GM18519 (cell line): ENCODE measurements around the gene DUSP10.

Experiments
- ATAC-seq: cut with Tn5 transposase; IDR thresholded peaks from one replicate; pipeline ENCODE4 v1.9.1; 2021; ENCODE audit warnings: mild to moderate bottlenecking, moderate library complexity; ENCODE audit not compliant: unreplicated experiment, low FRiP score

Gene DUSP10

DNA sequence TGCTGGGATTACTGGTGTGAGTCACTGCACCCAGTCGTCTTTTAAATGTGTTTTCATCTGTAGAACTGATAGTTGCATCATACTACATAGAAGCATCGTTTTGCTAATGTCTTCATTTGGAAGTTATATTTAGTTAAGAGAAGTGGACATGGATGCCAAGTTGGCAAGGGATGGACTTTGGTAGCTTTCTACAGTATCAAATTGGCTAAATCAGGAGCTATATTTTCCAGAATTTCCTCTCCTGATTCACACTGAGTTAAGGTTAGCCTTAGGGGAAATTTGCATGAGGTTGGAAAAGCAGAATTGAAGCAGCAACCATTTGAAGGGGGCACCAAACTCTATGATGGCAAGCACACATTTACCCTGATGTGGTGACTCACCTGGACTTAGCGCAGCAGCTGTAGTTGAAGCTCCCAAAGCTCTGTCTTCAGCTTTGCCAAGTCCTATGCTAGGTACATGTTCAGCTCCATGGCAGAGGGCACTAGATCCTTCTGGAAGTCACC lies 43.9 kb downstream of the DUSP10 start:
- no peak for ATAC-seq

DNA sequence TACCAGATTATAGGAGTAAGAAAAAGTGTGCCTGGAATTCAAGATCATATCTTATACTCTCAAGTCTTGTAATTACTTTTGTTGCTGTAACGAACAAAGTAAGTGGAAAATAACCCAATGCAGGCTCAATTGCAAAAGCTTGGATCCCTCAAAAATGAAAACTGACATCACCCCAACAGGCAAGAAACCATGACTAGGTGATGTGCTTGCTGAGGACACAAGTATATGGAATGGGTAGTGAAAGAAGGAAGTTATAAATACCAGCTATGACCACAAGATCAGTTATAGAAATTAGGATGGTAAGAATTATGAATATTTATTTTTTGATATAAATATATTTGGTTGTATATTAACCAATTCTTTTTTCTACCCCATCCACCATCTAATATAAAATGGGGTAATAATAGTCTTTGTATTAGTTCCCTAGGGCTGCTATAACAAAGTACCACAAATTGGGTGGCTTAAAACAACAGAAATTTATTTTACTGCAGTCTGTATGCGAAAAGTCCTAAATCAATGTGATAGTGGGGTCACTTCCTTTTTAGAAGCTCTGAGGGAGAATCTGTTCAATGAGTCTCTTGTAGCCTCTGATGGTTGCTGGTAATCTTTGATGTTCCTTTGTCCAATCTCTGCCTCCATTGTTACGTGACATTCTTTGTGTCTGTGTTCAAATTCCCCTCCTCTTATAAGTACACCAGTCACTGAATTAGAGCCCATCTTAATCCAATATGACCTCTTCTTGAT lies 45.0 kb downstream of the DUSP10 start:
- ATAC-seq = no peak

DNA sequence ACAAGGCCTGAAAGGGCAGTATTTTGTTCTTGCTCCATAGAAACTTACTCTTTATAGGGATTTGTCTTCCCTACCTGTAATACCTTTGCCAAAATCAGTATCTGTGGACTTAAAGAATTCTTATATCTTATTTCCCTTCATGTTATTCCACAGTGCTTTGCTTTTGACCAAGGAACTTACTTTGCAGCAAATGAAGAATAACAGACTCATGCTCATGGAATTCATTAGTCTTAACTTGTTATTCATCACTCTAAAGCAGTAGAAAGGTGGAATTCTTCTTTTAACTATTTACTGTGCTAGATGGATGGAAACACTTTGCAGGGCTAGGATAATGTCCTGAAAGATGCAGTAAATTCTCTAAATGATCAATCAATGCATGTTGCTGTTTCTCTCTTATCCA lies 45.9 kb downstream of the DUSP10 start:
- ATAC-seq = no peak

DNA sequence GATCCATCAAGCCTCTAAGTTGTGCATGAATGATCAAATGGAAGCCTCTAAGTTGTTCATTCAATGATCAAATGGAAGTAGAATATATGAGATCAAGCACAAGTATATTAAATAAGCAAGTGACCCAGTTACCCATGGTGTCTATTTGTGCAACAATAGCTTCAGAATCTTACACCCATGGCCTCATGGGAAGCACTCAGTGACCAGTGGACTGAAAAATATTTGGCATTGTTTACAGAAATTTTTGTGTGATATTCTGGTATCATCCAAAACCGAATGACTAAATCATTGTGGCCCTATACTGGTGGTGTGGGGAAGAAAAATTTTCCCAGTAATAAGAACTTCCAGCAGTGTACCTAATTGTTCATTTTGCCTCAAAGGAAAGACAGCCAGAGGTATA lies 46.6 kb downstream of the DUSP10 start:
- no peak for ATAC-seq

DNA sequence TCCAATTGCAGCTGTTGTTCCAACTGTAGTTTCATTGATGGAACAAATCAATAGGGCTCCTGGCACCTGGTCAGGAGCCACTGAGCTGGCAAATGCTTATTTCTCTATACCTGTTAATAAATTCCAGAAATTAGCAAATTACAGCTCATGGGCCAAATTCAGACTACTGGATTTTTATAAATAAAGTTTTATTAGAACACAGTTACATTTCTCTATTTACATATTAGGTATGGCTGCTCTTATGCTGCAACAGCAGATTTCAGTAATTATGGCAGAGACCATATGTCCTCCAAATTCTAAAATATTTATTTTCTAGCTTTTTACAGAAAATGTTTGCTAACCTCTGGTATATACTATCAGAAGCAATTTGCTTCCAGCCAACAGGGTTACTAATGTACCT lies 47.8 kb downstream of the DUSP10 start:
- no peak for ATAC-seq

DNA sequence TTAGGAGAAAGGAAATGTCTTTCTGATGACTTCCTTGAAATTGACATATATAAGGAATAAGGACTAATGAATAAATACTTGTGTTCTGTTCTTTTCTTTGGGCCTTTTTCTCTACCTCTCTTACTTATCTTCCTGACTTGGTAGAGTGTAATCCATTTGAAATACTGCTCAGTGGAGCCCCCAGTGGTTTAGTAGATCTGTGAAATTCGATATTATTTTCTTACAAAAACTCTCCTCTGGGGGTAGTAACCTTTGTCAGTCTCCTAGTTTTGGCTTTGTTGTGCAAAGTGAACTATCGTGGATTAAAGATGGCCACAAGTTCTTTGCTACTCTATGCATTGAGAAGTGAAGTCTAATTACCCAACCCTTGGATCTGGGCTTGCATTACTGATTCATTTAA lies 48.8 kb downstream of the DUSP10 start:
- ATAC-seq = no peak

DNA sequence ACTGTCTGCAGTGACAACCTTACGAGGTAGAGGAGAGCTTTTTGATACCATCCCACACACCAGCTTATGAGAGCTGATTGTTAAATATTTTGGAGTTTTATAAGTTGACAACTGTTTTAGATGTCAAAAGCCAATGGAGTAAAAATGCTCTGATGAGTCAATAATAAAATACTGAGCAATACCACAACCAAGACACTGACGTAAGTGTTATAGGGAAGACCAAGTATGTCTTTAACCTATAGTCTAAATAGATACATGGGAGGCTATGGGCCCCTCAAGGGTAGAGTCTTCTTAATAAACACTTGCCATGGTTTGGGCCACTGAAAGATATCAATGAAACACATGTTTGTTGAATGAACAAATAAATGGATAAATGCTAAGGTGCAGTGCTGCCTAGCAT lies 49.2 kb downstream of the DUSP10 start:
- ATAC-seq = no peak

DNA sequence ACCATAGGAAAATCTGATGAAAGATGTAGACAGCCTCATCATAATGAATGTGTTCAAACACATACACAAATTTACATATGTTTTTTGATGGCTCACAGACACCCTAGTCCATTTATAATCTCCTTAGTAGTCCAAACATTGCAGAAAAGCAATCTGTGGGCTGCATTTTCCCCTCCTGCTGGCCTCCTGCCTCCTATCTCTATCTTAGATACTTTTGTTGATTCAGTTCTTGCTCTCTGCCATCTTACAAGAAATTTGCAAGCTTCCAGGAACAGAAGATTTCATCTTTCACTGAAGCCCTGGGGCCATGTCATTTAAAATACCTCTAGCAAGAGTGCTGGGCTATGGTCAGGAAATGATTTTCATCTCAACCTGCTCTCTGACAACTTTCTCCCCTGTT lies 50.6 kb downstream of the DUSP10 start:
- no peak for ATAC-seq

DNA sequence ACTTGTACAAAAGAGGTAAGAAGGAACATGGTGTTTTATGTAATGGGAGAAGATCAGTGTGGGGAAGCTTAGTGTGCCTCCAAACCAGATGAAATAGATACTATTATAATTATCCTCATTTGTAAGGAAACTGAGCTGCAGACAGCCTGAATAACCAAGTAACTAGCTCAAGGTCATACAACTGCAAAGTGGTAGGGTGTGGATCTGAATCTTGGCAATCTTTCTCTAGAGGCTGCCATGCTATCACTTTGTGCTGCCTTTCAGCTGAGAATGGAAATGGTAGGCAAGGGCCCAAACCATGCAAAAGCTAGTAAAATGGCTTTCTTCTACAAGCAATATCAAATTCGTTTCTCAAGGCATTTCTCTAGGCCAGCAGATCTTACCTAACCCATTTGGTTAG lies 51.0 kb downstream of the DUSP10 start:
- no peak for ATAC-seq

DNA sequence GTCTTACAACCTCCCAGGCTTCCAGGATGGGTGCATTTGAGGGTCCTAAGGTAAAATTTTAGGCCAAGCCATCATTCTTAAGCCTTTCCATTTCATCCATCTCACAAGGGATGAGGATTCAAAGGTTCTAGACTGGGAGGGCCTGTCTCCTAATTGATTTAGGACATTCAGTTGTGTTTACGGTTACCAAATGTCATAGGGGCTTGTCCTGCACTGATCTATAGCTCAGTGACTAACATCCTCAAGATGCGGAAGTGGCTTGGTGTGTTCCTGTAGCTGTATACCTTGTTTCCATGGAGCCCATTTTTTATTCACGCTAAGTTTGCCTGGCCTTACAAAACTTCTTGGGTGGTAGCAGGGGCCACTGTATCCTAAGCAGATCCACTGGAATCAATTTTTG lies 52.8 kb downstream of the DUSP10 start:
- no peak for ATAC-seq

DNA sequence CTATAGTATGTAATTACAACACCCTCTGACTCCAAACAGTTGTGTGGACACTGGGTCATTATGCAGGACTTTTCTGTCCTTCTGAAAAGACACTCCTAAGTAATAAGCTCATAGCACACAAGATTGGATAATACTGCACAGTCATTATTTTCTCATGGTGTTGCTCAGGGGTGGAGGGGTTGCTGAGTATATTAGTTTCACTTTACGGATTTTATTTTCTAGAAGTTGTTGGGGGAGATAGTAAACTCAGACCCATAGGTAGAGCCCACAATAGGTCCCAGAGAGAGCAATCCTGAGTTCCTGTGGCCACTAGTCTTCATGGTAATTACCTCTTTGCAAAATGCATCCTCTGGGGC lies 53.4 kb downstream of the DUSP10 start:
- no peak for ATAC-seq

DNA sequence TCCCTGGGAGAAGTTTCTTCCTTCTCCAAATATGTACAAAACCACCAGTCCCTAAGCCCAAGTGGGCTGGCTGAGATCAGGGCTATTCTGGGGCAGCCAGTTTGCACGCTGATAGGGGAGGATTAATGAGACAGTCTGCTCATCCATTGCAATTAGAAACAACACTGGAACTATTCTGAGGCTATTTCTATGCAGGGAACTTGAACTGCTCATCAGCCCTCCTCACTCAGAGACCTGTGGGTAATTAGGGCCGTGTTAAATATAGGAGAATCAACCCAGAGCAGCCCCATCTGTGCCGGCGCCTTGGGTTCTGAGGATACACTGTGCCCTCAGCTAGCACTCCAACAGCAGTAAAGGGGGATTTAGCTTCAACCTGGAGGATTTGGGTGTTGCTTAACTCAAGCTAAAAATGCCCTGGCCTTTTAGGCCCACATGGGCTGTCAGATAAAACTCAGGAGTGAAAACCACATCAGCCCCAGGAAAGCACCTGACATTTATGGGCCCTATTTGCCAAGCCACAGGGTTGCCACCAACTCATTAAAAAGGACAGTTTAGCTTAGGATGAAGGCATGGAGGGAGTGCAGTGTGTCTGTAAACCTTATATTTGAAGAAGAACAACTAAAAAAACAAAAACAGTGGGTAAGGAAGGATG lies 53.9 kb downstream of the DUSP10 start:
- ATAC-seq = no peak

DNA sequence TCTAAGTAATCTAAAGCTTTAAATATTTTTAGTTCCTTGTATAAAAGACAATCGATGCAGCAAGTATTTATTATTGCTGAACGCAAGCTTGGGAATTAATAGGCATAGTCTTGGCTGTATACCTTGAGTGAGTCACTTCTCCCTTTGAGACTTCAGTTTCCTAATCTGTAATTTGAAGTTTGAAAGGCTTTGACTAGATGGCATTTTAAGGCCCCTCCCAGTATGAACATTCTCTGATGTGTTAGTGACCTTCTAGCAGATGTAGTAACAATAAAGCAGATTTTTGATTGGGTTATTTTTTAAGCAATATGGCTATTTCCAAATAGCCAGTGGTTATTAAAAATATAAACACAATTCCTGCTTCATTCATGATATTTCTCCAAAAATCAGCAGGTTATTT lies 58.2 kb downstream of the DUSP10 start:
- ATAC-seq = no peak

DNA sequence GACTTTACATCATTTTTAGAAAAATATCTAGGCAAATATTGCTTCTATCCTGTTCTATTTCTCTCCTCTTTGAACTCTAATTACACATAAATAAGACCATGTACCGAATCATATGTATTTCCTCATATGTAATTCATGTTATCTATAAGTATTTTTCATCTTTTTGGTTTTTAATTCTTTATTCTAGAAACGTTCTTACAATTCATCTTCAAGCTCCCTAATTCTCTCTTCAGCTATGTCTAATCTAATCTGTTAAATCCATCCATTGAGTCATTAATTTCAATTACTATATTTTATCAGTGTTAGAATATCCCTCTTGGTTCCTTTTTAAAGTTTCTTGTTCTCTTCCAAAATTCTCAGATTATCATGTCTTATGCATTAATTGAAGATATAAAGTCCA lies 61.8 kb downstream of the DUSP10 start:
- no peak for ATAC-seq

DNA sequence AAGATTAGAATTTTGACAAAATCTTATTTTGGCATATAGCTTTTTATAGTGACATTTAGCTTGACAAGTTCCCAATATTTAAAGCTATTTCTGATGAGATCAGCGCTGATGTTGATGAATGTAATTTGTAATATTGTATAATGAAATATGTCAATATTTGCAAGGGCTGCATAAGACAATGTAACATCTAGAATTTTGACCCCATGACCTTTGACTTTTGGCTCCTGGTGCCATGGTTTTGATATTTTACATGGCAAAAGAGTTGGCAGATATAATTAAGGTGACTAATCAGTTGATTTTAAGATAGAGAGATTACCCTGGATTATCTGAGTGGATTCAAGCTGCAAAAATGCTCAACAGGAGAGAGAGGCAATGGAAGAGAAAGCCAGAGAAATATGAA lies 63.9 kb downstream of the DUSP10 start:
- ATAC-seq = no peak

DNA sequence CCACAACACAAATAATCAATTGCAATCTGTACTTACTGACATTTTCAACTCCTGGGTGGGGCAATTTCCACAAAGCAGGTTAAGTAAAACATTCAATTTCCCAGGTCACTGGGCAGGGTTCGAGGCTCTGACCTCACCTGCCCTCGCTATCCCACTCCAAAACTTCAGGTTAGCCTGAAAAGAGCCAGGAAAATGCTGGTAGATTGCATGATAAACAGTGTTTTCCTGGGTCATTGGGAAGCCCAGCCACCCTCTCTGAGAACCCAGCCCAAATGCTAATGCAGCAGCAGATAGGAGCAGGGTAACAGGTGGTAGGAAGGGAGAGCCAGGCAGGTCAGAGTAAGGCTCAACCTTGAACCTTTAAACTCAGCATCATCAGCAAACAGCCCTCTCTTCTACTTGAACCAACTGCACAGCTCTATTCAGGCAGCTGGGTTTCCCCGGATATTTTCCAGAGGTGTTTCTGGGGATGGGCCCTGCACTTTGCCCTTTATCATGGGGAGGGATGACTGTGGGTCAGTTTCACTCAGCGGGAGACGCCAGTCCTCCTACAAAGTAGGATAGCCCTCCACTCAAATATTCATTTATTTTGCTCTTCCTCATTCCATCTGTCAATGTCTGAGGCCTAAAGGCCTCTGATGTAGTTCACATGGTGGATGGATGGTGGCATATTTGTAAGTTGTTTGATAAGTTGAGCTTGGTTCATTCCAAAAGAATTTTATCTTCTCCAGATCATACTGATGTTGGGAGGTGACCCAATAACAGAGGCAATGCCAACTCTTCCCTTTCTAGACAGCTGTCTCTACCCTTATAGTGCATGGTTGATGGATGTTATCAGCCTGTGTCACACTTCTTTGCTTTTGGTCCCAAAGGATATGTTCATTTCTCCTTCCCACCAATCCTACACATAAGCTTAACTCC lies 65.7 kb downstream of the DUSP10 start:
- ATAC-seq = no peak

DNA sequence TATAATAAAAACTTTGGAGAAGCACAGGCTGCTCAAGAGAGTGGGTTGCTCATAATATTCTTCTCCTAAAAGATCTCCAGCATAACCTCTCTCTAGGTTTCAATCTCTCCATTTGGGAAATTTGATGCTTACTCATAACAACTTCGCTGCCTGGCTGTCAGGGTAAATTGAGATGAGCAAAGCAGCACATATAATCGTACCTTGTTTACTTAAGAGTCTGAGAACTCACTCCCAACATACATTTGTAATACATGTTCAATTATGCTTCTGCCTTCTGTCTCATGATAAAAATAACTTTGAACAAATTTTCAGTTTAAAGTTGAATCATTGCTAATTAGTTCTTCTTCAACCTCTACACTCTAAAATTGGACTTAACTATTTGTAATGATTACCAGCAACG lies 68.9 kb downstream of the DUSP10 start:
- ATAC-seq = no peak

DNA sequence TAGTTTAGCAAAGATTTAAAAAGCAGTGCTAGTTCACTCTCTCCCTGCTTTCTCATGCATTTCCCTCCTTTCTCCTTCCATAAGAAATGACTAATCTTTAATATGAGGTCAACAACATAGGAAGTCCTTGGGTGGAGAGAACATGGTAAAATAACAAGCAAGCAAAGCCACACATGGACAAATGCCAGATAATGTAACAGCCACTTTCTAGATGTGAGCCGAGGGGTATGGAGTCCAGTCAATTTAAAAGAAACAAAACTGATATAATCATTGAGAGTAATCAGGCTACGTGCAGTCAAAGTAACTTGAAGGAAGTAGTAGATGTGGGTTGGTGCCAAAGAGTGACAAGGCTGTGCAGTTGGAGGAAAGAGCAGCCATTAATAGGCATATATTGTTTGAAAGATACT lies 69.6 kb downstream of the DUSP10 start:
- no peak for ATAC-seq

DNA sequence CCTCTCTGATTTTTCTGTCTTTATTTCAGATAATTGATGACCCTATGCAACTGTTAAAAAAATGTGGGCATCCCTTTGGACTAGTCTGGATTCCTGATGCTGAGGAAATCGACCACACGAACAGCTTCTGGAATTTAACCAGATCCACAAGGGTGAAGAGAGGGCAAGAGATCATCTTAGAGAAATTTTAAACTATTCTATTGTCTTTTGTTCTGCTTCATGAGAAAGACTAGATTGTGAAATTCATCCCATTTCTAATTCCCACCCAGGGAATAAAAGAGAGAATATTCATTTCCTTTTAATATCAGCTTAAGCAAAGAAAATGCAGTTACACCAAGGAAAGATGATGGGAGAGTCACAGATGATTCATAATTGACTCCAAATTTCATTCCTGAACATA lies 71.8 kb downstream of the DUSP10 start:
- ATAC-seq = no peak

DNA sequence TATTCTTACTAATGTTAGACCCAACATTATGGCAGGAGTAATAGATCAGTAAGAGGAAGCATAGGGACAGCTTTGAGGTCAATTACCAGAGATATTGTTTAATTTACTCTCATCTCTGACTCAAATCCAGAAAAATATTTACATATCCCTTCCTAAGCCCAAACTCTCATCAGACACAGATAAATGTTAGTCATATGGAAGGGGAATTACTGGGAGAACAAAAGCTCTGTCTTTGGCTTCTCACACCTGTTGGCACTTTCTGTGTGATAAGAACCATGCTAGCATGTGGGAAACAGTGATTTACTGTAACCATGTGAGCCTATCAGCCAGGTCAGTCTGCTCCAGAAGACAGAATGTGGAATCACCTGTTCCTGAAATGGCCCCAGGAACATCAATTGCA lies 72.4 kb downstream of the DUSP10 start:
- no peak for ATAC-seq

DNA sequence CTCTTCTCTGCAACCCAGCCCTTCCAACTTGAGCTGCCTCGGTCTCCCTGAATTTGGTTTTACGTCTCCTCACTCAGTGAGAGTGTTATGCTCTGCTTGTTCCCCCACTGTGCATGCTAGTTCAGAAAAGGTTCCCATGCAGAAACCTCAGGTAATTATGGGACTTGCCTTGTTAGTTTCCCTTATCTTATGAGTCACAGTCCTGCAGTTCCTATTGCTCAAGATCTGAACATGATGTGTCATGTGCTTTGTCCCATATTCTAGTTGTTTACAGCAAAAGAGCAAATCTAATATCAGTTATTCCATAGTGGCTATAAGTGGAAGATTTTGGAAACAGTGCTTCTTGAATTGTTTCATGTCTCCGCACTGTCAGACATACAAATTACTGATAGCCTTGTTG lies 74.4 kb downstream of the DUSP10 start:
- ATAC-seq = peak; percentile 93
